A549 (cell line): ENCODE data around the gene TMIGD1.

ENCODE experiments used
- CEBPB ChIP-seq, 2 experiments: fragments of >200 bp in 1 of 2; sonication (Bioruptor Twin) in 1 of 2; formaldehyde crosslinking in 1 of 2; IDR thresholded peaks; 2 replicates each; pipeline ENCODE4 v1.6.1; 2012 to 2016
- ESRRA ChIP-seq: fragments of 150-350 bp; IDR thresholded peaks from 2 replicates; pipeline ENCODE4 v1.6.1; 2014; ENCODE audit warnings: mild to moderate bottlenecking, low read length, borderline replicate concordance
- MYC ChIP-seq: IDR thresholded peaks from 2 replicates; pipeline ENCODE4 v1.6.1; 2012; ENCODE audit warnings: mild to moderate bottlenecking, inconsistent platforms, low read length, improper control_type of control experiment, borderline replicate concordance
- POLR2A ChIP-seq: IDR thresholded peaks from 2 replicates; pipeline ENCODE4 v1.6.1; 2012; ENCODE audit warnings: mild to moderate bottlenecking, low read length
- TF ChIP-seq, protein P1 (sequence below): fragments of >200 bp; sonication (Bioruptor Twin); formaldehyde crosslinking; IDR thresholded peaks from 3 replicates; pipeline ENCODE4 v1.5.1; 2016

DNA sequence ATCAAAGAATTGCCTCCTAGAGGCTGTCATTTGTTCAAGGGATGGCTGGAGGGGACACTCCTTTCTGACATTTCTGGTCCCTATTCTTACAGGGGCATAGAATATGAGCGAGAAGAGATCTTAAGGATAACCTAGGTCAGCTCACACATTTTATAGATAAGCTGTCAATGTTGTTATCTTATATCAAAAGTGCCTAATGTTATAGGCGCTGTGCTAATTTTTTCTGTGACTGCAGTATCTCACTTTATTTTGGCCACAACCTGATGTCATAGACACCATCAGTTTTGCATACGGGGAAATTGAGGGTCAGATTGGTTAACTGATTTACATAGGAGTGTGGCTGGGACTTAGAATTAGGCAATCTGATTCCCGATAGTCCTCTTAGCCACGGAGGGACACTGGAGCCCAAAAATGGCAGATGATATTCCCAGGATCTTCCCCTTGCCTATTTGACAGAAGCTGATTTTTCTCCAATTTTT lies 46.1 kb upstream of the TMIGD1 start:
- TF ChIP-seq, protein P1, sequence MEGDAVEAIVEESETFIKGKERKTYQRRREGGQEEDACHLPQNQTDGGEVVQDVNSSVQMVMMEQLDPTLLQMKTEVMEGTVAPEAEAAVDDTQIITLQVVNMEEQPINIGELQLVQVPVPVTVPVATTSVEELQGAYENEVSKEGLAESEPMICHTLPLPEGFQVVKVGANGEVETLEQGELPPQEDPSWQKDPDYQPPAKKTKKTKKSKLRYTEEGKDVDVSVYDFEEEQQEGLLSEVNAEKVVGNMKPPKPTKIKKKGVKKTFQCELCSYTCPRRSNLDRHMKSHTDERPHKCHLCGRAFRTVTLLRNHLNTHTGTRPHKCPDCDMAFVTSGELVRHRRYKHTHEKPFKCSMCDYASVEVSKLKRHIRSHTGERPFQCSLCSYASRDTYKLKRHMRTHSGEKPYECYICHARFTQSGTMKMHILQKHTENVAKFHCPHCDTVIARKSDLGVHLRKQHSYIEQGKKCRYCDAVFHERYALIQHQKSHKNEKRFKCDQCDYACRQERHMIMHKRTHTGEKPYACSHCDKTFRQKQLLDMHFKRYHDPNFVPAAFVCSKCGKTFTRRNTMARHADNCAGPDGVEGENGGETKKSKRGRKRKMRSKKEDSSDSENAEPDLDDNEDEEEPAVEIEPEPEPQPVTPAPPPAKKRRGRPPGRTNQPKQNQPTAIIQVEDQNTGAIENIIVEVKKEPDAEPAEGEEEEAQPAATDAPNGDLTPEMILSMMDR, result no peak
- no peak for TF ChIP-seq ESRRA
- no peak for TF ChIP-seq CEBPB (IDR thresholded peaks at IDR 0.05)
- TF ChIP-seq MYC, result no peak
- no peak for TF ChIP-seq POLR2A
